Psoas muscle (tissue), 8 donors: Measurements from ENCODE around the gene LYRM9. TPM values are rescaled to one million over a fixed set of nuclear protein-coding genes. Genes with fewer than 3 reads are reported as not detected.

Experiments
- ATAC-seq, 4 donors: fragments of 200-7000 bp; cut with Tn5 transposase; one replicate each; pipeline ENCODE4 v1.9.1; 2020; ENCODE audit warnings: moderate library complexity in 3 of 4, mild to moderate bottlenecking in 2 of 4
- DNase-seq, 2 donors: peaks; one replicate each; pipeline ENCODE4 v3.0.0-alpha.2; 2020
- H3K27ac ChIP-seq: fragments of 200-600 bp; one replicate; pipeline ENCODE4 v1.8.0; 2022
- H3K27me3 ChIP-seq, 3 donors: fragments of 200-600 bp in 1 of 3; one replicate each; pipeline versions ENCODE4 v1.6.1 to v1.8.0; 2013 to 2022; ENCODE audit warnings: low read length in 2 of 3, mild to moderate bottlenecking in 2 of 3, moderate library complexity in 1 of 3; ENCODE audit not compliant: insufficient read depth in 3 of 3
- H3K36me3 ChIP-seq, 2 donors: fragments of 200-600 bp in 1 of 2; one replicate each; pipeline versions ENCODE4 v1.6.1 to v1.8.0; 2013 to 2022; ENCODE audit warnings: low read depth in 1 of 2, mild to moderate bottlenecking in 1 of 2, moderate library complexity in 1 of 2; ENCODE audit not compliant: insufficient read depth in 1 of 2
- H3K4me1 ChIP-seq: fragments of 200-600 bp; one replicate; pipeline ENCODE4 v1.8.0; 2022
- H3K4me3 ChIP-seq: fragments of 200-600 bp; one replicate; pipeline ENCODE4 v1.8.0; 2022; ENCODE audit warnings: mild to moderate bottlenecking
- H3K9me3 ChIP-seq: fragments of 200-600 bp; one replicate; pipeline ENCODE4 v1.8.0; 2022
- CTCF ChIP-seq: fragments of 200-600 bp; IDR thresholded peaks from one replicate; pipeline ENCODE4 v1.8.0; 2022; ENCODE audit warnings: antibody characterized with exemption
- WGBS, 3 donors: extraction: QIAGEN DNeasy Blood & Tissue Kit; methylation state at CpG; one replicate each; pipeline versions ENCODE4 v1.1.6 to v1.1.7; 2013; 5-methylcytosine and 5-hydroxymethylcytosine counted together
- intact Hi-C, 2 donors: fragments of 100-400 bp; cut with DNase I; formaldehyde crosslinking; loops; one replicate each; pipeline versions ENCODE4 v1.11.0 to v1.14.2; 2022
- polyA plus RNA-seq, 3 donors: library from polyadenylated mRNA; stranded (reverse); fragments of 200-250 nt; gene quantifications; one replicate each; pipeline ENCODE4 v1.2.3, GENCODE V29; 2013
- total RNA-seq, 4 donors: library from RNA; stranded (reverse); fragmentation: NEBNext Ultra II Directional in 2 of 4; extraction: Animal tissue kit (Norgen Biotek cat#: 25700) in 2 of 4; gene quantifications; one replicate each; pipeline versions ENCODE4 v1.2.1 to v1.2.4, GENCODE V29; 2021 to 2023
- donor health status: healthy with polysubstance abuse.
- donor health status: DM: no; HTN: no; CAD: no; lungs with moderate emphysema.
- donor health status: Bipolar disorder and iron deficiency.
- donor health status: healthy.
- donor health status: DM: yes; HTN: yes; CAD: no.
- donor health status: DM: no; HTN: no; CAD: no.
- donor health status: DM: no; HTN: no; CAD: no.
- donor health status: DM: yes; HTN: yes; CAD: no.

The LYRM9 gene
- total and polyA plus RNA-seq, 7 donors, result 4.5 to 11.3 (median 5.8) TPM

- Histone ChIP-seq H3K9me3 (no peaks in the 10 kb centered on the region), H3K36me3 (peaks cover 0 to 10% of the 10 kb centered on the region in 2 donors), H3K27ac (no peak overlapping the region), H3K27me3 (no peaks in the 10 kb centered on the region), H3K4me3 (no peak overlapping the region), H3K4me1 (no peaks in the 10 kb centered on the region)
- no peak for DNase-seq
- ATAC-seq, result no peak
- intact Hi-C loops, result no loop called here
- 90 to 95% (median 93%) methylated on average over 2 of the region's 2 CpGs for WGBS, 3 donors
- no peak for TF ChIP-seq CTCF
Observed at GRCh38 chr17:27873211-27873610, 20.0 kb downstream of the LYRM9 start.

GRCh38 chr17:27872776-27873175 lies 20.4 kb downstream of the LYRM9 start:
- ATAC-seq (no peak), DNase-seq (no peak)
- TF ChIP-seq CTCF, result no peak
- Histone ChIP-seq H3K4me1 (no peaks in the 10 kb centered on the region), H3K4me3 (no peak overlapping the region), H3K9me3 (no peaks in the 10 kb centered on the region), H3K36me3 (peaks cover 0 to 6% of the 10 kb centered on the region in 2 donors), H3K27ac (no peak overlapping the region), H3K27me3 (no peaks in the 10 kb centered on the region)
- WGBS, 3 donors, result 96 to 97% (median 96%) methylated on average over 3 of the region's 3 CpGs
- intact Hi-C loops, result no loop called here

- Histone ChIP-seq H3K9me3 (no peaks in the 10 kb centered on the region), H3K4me3 (no peak overlapping the region), H3K36me3 (no peaks in the 10 kb centered on the region), H3K4me1 (no peaks in the 10 kb centered on the region), H3K27ac (no peak overlapping the region), H3K27me3 (no peaks in the 10 kb centered on the region)
- ATAC-seq (no peak), DNase-seq (no peak)
- intact Hi-C loops, result no loop called here
- 37 to 47% (median 43%) methylated on average over 2 of the region's 2 CpGs for WGBS, 3 donors
- no peak for TF ChIP-seq CTCF
Observed at GRCh38 chr17:27871407-27871806, 21.8 kb downstream of the LYRM9 start.

GRCh38 chr17:27870345-27870744 lies 22.8 kb downstream of the LYRM9 start:
- intact Hi-C loops, result no loop called here
- no peaks in the 10 kb centered on the region for H3K9me3 ChIP-seq
- H3K36me3 ChIP-seq, result no peaks in the 10 kb centered on the region
- 53 to 68% (median 54%) methylated on average over 2 of the region's 2 CpGs for WGBS, 3 donors
- no peak for DNase-seq
- TF ChIP-seq CTCF, result no peak
- H3K27ac ChIP-seq, result no peak overlapping the region
- H3K4me3 ChIP-seq, result no peak overlapping the region
- no peak for ATAC-seq
- no peaks in the 10 kb centered on the region for H3K4me1 ChIP-seq
- no peaks in the 10 kb centered on the region for H3K27me3 ChIP-seq

GRCh38 chr17:27868565-27868964 lies 24.6 kb downstream of the LYRM9 start:
- no peaks in the 10 kb centered on the region for H3K36me3 ChIP-seq
- H3K4me3 ChIP-seq, result no peak overlapping the region
- intact Hi-C loops, result no loop called here
- no peak for ATAC-seq
- H3K9me3 ChIP-seq, result no peaks in the 10 kb centered on the region
- no peaks in the 10 kb centered on the region for H3K4me1 ChIP-seq
- 92% methylated on average over 8 of the region's 8 CpGs for WGBS, 3 donors
- H3K27me3 ChIP-seq, result no peaks in the 10 kb centered on the region
- no peak for DNase-seq
- no peak overlapping the region for H3K27ac ChIP-seq
- TF ChIP-seq CTCF, result no peak
